ENCODE data around the gene DPCD.
"Not testable (repeated sequence)": the region's sequence is repeated elsewhere in the genome, so short reads cannot be mapped to it uniquely, and the experiment has no call there.

The DPCD gene

GRCh38 chr10:101623528-101623927, 35.4 kb downstream of the DPCD start:
- DNase-seq, result no peak

GRCh38 chr10:101624526-101625102, 36.5 kb downstream of the DPCD start:
- no peak for DNase-seq

- no peak for DNase-seq
Observed at GRCh38 chr10:101625821-101626412, 37.8 kb downstream of the DPCD start.

GRCh38 chr10:101629837-101630632, 41.9 kb downstream of the DPCD start:
- DNase-seq, result no peak

- no peak for DNase-seq
Observed at GRCh38 chr10:101630633-101630920, 42.5 kb downstream of the DPCD start.

- DNase-seq, result no peak
Observed at GRCh38 chr10:101631821-101632475, 43.8 kb downstream of the DPCD start.

GRCh38 chr10:101633510-101633909, 45.4 kb downstream of the DPCD start:
- DNase-seq, result not testable (repeated sequence)

- no peak for DNase-seq
Observed at GRCh38 chr10:101639141-101639900, 51.2 kb downstream of the DPCD start.

GRCh38 chr10:101643546-101643945, 55.4 kb downstream of the DPCD start:
- DNase-seq, result no peak

- DNase-seq, result no peak
Observed at GRCh38 chr10:101644002-101644401, 55.9 kb downstream of the DPCD start.

- DNase-seq, result no peak
Observed at GRCh38 chr10:101645659-101646058, 57.5 kb downstream of the DPCD start.

GRCh38 chr10:101646364-101646763, 58.2 kb downstream of the DPCD start:
- DNase-seq, result no peak

GRCh38 chr10:101647255-101647654, 59.1 kb downstream of the DPCD start:
- DNase-seq, result no peak

GRCh38 chr10:101649525-101650085, 61.5 kb downstream of the DPCD start:
- DNase-seq, result no peak

- no peak for DNase-seq
Observed at GRCh38 chr10:101650863-101651262, 62.7 kb downstream of the DPCD start.

- no peak for DNase-seq
Observed at GRCh38 chr10:101651336-101651735, 63.2 kb downstream of the DPCD start.

GRCh38 chr10:101653536-101653935, 65.4 kb downstream of the DPCD start:
- no peak for DNase-seq

- no peak for DNase-seq
Observed at GRCh38 chr10:101655570-101655969, 67.4 kb downstream of the DPCD start.

- no peak for DNase-seq
Observed at GRCh38 chr10:101656890-101657289, 68.8 kb downstream of the DPCD start.

GRCh38 chr10:101658975-101659374, 70.9 kb downstream of the DPCD start:
- DNase-seq, result no peak

Data from effector CD4-positive, alpha-beta T cell (primary cell).